Glomerular endothelial cell (primary cell): ENCODE data around the gene PLXNA2. TPM values are rescaled to one million over a fixed set of nuclear protein-coding genes. Genes with fewer than 3 reads are reported as not detected.

Experiments used
- DNase-seq: peaks from one replicate; pipeline ENCODE4 v3.0.0-alpha.2; 2011; ENCODE audit warnings: low read depth, low spot score; ENCODE audit errors: extremely low read depth
- total RNA-seq: library from RNA; depleted of rRNA; stranded (reverse); fragments of >200 nt; gene quantifications from 2 replicates; pipeline ENCODE4 v1.2.3, GENCODE V29; 2015

Gene PLXNA2
- total RNA-seq, 1 donor from 2014 or later: 181 TPM

DNA sequence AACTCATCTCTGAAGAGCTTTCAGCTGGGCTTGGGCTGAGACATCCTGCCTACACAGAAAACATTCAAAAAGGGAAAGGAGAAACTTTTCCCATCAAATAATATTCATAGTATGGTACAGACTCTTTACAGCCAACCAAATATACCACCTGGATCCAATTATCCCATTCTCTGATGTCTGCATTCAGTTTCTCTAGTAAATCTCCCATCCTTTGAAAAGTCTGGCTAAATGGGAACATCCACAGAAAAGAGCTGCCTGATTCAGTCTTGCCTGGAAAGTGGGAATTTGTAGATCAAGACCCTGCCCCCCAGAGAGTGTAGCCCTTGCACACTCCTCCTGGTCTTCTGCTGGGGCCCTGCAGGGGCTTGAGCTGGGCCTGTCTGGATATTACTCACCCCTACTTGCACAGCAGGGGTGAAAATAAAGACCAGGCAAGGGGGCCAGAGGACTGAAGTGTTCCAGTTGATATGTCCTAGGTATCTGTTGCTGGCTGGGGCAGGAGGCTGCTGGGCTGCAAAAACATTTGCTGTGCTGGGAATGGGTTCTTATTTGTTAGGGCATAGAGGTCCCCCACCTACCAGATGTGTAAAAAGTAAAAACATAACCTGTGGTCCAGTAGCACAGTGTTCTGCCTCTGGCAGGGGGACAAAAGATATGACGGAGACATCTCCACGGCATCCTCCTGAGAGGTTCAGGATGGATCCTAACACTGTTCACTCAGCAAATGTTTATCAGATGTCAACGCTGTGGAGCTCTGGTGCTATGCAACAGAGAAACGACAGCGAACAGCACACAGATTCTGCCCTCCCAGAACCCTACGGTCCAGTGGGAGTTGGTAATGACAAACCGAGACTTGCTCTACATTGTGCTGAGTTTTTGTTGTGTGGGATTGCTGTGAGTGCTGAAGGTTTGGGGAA is 140.3 kb downstream of the PLXNA2 start:
- no peak for DNase-seq

DNA sequence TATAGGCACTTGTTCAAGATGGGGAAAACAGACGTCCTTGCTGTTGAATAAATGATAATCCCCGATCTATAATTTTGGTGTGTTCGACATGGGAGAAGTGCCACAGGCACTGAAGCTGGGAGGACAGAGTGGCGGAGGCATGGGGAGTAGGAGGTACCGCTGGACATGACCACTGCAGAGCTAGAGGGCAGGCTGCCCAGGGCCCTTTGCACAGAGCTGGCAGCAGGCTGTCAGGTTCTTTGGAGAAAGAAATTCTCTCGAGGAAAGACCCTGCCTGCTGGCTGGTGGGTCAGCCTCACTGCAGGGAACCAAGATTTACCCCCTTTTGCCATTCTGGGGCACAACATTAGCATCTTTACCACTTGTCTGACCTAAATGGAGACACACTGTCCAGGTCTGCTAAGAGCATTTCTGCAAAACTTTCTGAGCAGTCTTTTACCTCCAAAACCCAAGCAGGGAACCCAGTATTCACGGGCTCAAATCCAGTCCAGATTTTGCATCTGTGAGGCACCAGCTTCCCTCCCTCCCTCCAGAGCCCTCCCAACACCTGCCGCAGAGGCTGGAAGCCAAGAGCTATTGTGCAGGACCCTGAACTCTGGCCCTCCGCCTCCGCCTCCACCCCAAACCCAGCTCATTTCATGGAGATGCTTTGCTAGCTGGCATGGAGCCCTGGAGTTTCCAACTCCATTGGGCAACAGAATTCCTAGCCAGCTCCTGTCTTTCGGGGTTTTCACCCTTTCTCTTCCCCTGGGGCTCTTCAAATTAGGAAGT is 142.3 kb downstream of the PLXNA2 start:
- DNase-seq: no peak

DNA sequence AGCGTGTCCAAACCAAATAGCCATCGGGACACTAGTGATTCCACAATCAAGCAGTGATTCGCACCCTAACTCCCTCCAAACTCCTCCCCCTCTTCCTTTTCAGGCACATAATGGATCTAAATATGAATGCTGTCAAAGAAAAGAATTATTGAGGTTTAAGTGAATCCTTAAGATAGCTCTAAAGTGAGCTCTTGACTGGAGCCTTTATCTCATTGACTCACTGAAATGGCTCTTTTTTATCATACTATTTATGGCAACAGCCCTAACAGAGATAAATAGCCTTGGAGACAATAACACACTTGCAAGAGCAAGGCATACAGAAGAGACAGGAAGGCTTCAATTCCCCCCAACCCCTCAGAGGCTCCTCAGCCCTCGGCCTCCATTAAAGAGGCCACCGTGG is 143.3 kb downstream of the PLXNA2 start:
- DNase-seq: no peak

DNA sequence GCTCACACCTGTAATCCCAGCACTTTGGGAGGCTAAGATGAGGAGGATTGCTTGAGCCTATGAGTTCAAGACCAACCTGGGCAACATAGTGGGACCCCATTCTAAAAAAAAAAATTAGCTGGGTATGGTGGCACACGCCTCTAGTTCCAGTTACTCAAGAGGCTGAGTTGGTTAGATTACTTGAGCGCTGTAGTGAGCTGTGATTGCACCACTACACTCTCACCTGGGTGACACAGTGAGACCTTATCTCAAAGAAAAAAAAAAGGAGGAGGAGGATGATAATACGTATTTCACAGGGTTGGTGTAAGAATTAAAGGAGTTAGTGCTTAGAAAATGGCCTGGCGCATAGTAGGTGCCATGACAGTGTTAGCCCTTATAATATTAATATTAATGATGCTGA is 144.1 kb downstream of the PLXNA2 start:
- no peak for DNase-seq

DNA sequence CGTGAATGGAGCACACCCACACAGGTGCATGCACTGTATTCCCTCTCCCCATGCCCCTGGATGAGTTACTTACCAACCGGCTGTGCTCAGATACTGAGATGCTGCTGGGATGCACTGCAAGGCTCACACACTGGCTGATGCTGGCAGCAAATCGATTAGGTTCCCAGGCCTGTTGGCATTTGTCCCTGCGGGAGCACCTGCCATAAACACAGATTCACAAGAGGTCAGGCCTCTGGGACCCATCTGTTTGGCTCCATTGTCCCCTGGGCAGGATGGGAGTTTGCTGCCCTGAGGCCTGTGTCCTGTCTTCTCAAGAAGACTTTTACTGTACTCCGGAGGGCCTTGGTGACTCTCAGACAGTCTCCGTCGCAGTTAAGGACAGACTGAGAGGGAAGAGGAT is 145.4 kb downstream of the PLXNA2 start:
- DNase-seq: no peak

DNA sequence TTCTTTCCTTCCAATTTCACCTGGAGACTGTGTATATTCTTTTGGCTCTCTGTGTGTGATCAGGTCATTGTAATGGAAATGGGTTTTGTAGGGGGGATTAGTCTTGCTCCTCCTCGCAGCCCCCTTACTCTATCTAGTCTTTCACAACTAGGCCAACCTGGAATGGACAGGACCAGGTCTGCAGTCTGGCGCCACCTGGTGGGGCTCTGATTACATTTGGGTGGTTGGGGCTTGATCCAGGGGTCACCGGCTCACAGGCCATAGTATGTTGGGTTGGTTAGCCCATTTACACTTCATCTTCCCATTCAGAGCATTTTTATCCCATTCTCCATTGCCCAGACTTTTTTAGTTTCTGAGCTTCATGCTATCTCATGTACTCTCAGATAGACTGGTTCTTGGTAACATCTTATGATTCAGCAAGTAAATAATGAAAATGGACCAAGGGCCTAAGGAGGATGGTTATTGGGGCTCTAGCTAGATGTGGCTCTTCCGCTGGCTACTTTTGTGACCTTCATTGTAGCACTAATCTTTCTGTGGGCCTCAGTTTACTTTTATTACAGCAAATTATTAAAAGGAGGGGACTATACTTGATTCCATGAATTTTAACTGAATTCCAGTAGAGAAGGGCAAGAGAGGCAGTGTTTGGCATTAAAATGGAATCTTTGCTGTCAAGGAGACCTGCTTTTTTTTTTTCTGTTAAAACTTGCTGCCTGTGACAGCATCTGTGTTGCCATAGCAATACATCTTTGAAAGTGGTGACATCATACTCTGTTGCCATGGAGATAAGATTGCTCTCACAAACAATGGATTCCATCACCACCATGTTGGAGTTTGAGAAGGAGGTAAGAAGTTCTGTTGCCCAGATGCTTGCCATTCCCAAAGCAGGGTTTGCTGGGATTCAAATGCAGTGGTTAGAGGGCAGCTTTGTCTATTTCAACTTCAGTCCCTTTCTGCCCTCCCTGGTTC is 150.1 kb downstream of the PLXNA2 start:
- DNase-seq: peak; percentile 23

DNA sequence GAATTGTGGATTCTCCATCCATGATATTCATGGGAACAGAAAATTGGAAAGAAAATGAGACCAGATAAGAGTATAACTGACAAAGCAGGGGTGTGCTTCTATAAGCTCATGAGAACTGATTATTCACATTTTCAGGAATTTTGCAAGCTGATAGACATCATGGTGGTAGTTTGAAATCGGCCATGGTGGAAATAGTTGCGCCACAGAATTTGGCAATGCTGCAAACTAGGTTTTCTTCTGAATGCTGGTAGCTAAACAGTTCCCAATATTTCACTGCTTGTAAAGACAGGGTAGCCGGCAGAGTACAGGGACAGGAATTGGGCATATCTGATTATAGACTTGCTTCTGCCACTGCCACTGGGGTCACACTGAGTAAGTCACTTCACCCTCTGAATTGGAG is 151.1 kb downstream of the PLXNA2 start:
- DNase-seq: no peak

DNA sequence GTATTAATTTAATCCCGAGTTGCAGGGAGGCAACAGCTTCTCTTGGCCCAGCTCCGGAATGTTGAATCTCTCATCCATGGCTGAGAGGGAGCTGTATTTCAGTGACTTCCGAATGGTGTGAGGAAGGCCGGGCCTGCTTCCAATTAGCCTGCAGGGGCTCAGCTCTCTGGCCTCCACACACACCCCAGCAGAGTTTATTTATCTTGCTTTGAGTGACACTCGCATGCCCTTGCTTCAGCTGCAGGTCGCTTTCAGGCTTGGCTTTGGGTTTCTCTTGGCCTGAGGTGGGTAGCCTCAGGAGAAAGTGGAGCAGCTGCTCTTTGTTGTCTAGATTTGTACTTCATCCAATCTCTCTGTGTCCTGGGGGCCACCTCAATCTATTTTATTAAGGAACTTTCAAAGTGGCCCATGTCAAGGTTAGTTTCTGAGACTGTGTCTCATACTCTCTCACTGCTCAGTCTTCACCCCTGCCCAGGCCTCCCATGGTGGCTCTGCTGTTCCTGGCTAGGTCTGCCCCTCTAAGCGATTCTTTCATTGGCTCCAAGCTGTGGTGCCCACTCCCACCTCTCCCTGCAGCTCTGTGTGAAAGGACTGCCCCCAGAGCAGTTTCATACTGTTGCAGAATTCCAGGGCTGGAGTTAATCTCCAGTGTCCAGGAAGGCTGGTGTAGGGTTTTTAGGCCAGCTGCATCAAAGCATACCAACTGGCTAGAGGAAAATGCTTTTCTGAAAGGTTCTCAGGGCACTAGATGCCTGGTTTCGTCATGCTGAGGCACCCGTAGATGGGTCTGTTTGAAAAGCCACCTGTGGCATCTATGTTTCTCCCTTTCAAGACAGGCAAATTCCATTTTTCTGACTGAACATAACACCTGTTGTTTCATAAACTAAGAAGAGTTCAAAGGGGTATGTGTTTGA is 153.5 kb downstream of the PLXNA2 start:
- no peak for DNase-seq

DNA sequence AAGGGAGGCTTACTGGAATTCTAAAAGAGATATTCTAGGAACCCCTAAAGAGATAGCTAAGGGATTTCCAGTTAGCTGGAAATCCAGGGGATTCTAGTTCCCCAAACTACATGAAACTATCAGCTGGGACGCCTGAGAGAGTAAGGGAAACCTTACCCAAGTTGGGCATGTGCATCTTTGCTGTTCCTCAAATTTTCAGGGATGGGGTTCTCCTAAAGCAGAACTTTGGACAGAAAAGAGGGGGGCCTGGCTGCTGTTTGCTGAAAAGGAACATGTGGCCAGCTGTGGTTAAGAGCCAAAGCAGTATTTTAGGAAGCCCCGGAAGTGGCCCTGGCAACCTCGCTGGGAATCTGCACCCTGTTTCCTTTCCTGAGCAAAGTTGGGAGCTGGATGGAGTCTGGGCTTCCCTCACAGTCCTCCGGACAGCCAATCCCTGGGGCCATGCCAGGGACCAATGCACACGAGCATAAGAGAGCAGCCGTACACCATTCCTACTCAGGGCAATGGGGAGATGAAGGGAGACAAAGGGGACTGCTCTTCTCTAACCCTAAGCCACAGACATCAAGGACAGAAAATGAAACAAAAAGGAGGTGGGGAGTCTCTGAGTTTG is 154.3 kb downstream of the PLXNA2 start:
- no peak for DNase-seq

DNA sequence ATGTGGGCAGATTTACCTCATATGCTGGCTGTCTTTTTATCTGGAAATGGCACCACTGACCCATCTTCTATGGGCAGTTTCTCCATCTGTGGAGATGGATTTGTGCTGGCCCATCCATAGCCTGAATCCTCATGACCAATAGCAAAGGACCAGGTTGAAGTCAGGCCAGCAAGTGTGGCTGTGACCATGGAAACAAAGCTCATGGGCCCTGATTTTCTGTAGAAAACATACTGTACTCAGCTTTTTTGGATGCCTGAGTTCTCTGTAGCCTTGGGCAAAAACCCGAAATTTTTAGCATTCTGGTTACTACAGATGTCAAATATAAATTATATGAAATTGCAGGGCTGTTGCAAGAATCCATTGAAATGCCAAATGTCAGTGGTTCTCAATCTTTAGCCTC is 155.0 kb downstream of the PLXNA2 start:
- DNase-seq: no peak

DNA sequence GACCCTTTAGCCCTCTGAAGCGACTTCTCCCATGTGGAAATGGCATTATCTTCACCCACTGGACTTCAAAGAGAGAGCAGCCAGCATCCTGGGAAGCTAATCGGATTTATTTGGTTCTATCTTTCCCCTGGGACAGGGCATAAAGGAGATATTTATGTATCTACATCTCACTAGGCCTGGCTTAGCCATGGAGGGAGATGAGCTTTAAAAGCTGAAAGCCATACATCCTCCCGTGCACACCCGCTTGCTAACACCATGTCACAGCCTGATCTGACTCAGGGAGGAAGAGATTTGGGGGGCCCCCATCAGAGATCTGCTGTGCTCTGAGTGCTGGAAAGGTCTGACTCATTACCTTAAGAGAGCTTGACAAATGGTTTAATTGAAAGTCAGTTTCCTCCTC is 155.9 kb downstream of the PLXNA2 start:
- no peak for DNase-seq

DNA sequence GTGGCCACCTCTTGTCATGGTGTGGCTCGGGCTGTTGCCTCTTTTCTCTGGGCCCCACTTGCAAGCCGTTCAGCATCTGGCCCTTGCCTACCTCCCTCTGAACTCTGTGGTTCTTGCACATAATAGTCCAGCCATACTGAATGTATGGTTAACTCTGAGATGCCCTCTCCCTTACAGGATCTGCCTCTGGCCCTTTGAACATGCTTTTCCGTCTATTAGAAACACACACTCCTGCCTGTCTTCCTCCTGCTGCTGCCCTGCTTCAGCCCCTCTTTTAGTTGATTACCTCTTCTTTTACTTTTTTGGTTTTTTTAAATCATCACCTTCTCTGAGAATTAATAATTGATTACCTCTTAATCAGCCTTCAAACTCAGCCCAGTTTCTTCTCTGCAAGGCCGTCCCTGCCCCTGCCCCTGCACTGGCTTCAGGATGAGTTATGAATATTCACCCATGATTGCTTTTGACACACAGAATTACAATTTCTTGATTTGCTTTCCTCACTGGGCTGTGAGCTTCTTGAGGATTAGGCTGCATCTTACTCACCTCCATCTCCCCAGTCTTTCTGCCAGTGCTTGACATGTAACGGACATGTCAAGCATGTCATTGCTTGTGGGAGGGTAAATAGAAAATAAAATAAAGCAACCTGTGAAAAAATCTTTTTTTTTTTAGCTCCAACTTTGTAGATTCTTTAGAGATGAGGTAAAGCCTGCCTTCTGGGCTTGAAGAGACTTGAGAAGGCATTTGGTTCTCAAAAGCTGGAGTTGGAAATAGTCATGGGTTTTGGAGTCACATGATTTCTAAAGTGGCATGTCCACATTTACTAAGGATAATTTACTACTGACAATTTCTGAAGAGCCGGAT is 158.3 kb downstream of the PLXNA2 start:
- DNase-seq: no peak

DNA sequence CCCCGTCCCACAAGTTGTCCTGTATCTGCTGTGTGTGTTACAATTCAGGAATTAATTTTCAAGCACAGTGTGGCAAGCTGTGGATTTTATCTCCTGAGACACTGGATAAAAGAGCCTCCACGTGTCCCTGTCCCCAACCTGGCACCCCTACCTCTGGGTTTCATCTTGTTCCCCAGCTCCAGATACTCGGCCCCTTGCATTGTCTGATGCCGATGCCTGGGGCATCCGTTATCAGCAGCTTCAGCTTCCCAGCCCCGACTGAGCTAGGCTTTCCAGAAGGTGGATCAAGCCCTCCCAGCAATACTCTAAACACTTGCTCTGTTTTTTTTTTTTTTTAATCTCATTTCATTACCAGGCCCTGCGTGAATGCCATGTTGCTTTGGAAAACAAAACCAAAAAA is 159.4 kb downstream of the PLXNA2 start:
- no peak for DNase-seq

DNA sequence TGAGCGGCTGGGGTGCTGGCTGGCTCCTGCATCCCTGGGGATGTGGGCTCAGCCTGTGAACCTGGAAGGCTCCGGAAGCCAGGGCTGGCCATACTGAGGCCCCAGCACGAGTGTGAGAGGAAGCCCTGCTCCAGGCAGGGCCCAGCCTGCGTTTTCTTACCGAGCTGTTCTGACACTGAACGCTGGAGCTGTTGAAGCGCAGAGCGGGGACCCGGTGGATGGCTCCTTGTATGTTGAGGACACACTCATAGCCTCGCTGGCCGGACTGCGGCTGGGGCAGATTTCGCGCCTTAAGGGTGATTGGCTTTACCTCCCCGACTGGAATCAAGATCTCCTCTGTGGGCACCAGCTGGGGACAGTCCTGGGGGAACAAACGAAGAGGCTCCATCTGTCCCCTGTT is 160.0 kb downstream of the PLXNA2 start:
- DNase-seq: no peak

DNA sequence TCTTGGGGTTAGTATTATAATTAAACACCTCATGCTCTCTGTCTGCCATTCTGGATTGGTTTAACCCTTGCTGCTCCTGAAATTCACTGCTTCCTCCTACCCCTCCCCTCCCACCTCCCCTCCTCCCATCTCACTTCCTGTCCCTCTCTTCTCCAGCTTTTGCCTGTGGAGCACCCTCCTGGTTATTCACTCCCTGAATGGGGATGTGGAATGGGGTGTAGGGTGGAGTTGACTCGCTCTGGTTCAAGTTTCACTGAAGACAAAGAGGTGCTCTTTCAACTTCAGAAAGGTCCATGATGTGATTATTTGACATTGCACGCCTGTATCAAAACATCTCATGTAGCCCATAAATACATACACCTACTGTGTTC is 160.5 kb downstream of the PLXNA2 start:
- no peak for DNase-seq

DNA sequence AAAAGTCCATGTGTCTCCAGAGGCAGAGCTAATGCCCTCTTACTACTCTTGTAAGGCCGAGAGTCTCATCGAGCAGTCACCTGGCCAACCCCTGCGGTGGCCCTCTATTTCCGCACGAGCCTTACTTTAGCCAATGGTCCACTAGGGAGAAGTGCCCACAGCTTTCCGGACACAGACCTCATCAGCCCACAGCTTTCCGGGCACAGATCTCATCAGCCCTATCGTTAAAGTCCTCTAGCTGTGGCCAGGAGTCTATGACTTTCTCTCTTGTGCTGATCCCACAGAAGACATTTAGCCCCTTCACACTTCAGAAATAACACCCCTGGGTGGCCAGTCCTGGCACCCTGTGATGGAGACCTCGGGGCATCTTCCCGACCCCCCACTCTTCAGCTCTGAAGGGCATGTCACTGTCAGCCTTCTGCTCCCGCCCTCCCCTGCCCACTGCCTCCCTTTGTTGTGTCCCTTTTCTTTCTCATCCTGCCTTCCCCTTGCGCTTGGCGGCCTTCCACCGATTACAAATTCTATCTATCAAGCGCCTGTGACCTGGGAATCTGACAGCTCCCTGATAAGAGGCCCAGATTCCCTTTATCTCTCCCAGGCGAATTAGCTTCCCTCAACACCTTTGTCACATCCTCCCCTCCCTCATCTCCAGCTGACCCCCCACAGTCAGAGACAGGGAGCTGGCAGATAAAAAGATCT is 161.0 kb downstream of the PLXNA2 start:
- DNase-seq: no peak

DNA sequence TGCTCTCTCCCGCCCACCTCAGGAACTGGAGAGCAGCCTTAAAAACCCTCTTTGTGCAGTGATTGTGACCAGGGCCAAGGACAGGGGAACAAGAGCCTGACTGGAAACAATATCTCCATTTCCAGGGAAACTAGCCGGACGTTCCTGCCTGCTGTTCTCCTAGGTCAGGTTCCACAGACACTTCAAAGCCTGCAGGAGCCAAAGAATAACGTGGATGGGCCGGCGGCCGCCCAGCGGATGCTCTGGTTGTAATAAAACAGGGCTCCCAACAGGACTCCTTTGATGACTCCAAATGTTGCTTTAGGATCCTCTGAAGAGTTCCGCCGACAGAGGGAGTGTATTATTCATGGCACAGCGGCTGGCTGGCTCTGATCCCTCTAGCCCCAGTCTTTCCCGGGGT is 162.2 kb downstream of the PLXNA2 start:
- DNase-seq: no peak
